HuH-7 (cell line): ENCODE results near the gene SPIN3.
"Not testable (repeated sequence)": the region's sequence is repeated elsewhere in the genome, so short reads cannot be mapped to it uniquely, and the experiment has no call there.

Experiments
- DNase-seq: peaks from one replicate; pipeline ENCODE4 v3.0.0; 2011; ENCODE audit warnings: low spot score

The SPIN3 gene

DNA sequence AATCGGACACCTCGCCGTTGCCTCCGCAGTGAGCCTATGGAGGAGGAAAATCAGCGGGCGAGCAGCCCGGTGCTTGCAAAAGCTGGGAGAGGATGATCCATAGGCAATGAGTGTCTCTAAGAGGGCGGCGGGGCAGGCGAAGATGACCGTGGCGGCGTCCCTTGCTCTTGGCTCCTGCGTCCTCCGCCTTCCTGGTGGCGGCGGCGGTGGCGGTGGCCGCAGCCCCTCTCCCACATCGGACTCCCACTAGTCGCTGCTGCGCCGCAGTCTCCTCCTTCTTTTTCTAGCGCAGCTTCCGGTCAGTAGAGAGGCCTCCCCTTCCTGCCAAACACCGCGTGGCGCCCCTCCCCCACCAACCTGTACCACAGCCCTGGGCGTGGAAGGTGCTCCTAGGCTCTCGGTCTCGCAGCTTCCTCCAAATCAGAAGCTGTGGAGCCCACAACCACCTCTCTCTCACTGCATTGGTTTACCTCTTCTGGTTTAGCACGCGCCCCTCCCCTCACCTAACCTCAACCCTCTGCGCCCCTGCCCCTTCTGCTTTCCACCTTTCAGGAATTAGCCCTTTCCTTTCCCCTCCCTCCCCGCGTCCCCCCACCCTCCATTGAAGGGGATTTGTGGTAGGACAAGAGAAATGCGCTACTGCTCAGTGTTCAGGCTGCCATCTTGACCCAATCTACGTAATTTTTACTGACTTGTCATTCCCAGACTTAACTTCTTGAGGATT is at the start of gene SPIN3:
Gene SPIN3, minus strand, starts transcription at position 271 of the 724 bp plus-strand sequence. CDS start 594 bp downstream, outside the sequence.
- DNase-seq, result no peak

DNA sequence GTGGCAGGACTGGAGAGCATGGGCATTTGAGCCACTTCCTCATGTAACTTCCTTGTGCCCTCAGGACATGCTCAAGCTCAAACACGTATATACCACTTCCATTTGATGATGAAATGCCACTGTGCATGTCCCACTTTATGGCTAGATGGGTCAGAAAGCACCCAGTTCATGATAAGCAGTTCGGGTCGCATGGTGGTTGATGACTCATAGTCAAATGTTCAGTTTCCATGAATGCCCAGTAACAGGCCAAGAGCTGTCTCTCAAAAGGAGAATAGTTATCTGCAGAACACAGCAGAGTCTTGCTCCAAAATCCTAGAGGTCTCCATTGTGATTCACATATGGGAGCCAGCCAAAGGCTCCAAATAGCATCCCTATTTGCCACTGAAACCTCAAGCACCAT is 48.9 kb upstream of the SPIN3 start:
- no peak for DNase-seq

- DNase-seq, result not testable (repeated sequence)
These were observed 41.9 kb upstream of the SPIN3 start for GRCh38 chrX:57037265-57037664.

DNA sequence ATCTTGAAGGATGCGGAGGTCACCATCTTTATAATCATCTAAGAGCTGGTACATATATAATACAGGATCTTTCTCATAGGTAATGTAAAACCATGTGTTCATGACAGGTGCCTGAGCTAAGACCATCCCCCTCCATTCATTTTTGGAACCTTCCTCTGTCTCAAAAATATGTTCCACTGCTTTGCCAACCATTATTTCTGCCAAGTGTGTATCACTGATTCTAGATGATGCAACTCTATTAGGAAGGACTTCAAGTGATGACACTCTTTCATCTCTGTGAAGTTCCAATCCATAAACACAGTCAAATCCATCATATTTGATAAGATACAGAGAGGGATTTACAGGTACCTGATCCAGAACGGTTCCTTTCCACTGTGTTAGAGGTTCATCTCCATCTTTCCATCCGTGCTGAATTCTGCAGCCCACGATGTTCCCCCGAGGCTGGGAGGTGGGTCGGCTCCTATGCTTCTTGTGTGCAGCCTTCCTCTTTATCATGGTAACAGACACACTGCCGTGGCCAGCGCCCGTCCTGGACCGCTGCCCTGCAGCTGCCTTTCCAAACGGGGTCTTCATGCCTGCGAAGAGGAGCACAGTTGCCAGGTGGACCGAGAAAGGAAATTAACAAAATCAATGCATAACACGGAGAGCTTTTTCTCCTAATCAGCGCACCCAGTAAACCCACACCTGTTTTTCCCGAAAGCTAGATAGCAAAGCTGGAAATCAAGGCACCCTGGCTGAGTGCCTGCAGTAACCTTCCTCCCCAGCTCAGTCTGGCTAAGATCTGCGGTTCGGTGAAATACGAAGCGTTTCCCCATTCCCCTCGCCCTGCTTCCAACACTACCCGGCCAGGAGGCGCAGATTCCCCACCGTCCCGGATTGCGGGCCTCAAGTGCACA is 718 bp downstream of the SPIN3 start:
- no peak for DNase-seq

GRCh38 chrX:56987741-56988140 is 7.6 kb downstream of the SPIN3 start:
- DNase-seq, result no peak

- no peak for DNase-seq
These were observed 9.2 kb downstream of the SPIN3 start for GRCh38 chrX:56986138-56986537.

DNA sequence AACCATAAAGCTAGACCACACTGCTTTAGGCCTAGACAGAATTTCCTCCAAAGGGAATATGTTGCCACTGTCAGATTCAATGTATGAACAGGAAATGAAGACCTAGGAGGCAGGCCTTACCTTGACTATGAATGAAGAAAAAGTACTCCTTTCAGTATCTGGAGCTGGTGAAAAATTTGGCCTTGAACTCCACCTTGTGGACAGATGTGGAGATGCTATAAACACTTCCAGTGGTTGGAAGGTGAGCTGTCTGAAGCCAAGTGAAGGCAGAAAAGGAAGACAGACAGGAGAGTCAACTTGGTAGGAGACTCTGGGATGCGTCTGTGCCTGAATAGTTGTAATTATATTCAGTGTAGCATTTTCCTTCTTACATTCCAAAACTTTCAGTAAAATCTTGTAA is 17.2 kb downstream of the SPIN3 start:
- DNase-seq, result peak; percentile 6

- no peak for DNase-seq
These were observed 19.7 kb downstream of the SPIN3 start for GRCh38 chrX:56975611-56976010.

- DNase-seq, result no peak
These were observed 20.9 kb downstream of the SPIN3 start for GRCh38 chrX:56974408-56974807.

GRCh38 chrX:56969559-56969958 is 25.8 kb downstream of the SPIN3 start:
- DNase-seq, result no peak

GRCh38 chrX:56968980-56969379 is 26.4 kb downstream of the SPIN3 start:
- no peak for DNase-seq

DNA sequence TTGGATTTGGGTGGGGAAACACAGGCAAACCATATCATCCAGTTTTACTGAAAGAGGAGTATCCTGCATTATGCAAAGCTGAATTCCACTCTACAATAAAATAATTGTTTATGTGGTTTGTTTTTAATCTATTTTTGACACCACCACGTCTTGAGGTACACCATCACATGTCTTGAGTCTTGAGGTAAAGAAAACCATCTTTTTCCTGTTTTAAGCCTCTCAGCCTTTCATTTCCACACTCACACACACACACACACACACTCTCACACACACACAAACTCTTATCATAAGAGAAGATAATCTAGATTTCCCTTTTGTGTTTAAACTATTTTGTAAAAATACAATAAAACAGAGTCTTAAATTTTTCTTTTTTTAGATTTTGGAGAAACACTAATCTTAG is 32.0 kb downstream of the SPIN3 start:
- no peak for DNase-seq

DNA sequence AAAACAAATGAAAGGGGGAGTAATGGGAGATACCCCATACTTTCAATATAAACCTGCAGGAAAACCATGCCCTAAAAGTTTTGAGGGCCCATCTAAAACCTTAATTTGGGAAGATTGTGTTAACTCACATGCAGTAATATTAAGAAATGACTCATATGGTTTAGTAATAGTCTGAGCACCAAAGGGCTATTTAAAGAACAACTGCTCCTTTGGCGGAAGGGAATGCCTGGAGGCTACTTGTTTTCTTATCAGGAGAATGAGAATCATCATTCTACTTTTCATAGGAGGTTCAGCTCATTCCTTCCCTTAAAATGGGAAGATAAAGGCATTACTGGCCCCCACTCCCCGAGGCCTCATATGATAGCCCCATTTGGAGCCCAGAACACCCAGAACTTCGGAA is 47.6 kb downstream of the SPIN3 start:
- no peak for DNase-seq

DNA sequence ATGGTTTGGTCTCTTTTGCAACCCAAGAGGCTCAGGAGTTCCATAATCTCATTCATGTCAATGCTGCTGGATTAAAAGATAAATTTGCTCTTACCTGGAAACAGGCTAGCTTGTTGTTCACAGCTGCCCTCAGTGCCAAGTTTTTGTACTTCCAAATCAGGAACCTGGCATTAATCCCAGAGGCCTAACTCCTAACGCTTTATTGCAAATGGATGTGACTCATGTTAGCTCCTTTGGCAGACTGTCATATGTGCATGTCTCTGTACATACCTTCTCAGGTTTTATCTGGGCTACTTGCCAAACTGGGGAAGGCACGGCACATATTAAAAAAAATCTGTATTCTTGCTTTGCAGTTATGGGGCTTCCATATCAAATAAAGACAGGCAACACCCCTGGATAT is 49.1 kb downstream of the SPIN3 start:
- DNase-seq, result not testable (repeated sequence)

- DNase-seq, result not testable (repeated sequence)
These were observed 50.1 kb downstream of the SPIN3 start for GRCh38 chrX:56945226-56945625.

DNA sequence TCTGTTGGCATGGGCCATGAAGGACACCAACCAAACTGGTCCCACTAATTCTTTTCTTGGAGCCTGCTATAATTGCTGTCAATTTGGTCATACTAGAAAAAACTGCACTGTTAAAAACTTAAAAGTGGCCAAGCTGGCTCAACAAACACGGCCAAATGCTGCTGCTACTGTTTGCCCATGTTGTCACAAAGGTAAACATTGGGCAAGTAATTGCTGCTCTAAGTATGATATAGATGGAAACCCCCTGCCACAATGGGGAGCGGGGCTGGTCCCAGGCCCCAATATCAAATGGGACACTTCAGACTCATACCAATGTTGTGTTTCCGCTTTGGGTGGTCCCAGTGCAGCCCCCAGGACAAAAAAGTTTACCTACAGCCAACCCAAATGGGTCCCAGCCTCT is 52.1 kb downstream of the SPIN3 start:
- DNase-seq, result no peak
